OCI-M2 (cell line): ENCODE measurements around the gene MYCBPAP.

ENCODE experiments used
- DNase-seq: peaks from one replicate; lab custom pipeline; 2025; ENCODE audit not compliant: unreplicated experiment; lab: John Stamatoyannopoulos, UW

Gene MYCBPAP

GRCh38 chr17:50536683-50537646 lies 28.7 kb downstream of the MYCBPAP start:
- DNase-seq: no peak

- DNase-seq: no peak
Measured at GRCh38 chr17:50537721-50538548, 29.7 kb downstream of the MYCBPAP start.

- DNase-seq: no peak
Measured at GRCh38 chr17:50538549-50539410, 30.5 kb downstream of the MYCBPAP start.

GRCh38 chr17:50539762-50540559 lies 31.7 kb downstream of the MYCBPAP start:
- DNase-seq: no peak

- DNase-seq: no peak
Measured at GRCh38 chr17:50540560-50541401, 32.5 kb downstream of the MYCBPAP start.

- no peak for DNase-seq
Measured at GRCh38 chr17:50541402-50541715, 33.1 kb downstream of the MYCBPAP start.

- DNase-seq: no peak
Measured at GRCh38 chr17:50541716-50542688, 33.8 kb downstream of the MYCBPAP start.

GRCh38 chr17:50542795-50543774 lies 34.8 kb downstream of the MYCBPAP start:
- no peak for DNase-seq

GRCh38 chr17:50544516-50544915 lies 36.3 kb downstream of the MYCBPAP start:
- no peak for DNase-seq

- DNase-seq: no peak
Measured at GRCh38 chr17:50545311-50545710, 37.1 kb downstream of the MYCBPAP start.

GRCh38 chr17:50546701-50547034 lies 38.4 kb downstream of the MYCBPAP start:
- DNase-seq: no peak

GRCh38 chr17:50547035-50547735 lies 38.9 kb downstream of the MYCBPAP start, which contains the start of gene SPATA20:
TSS of gene SPATA20 (plus strand) at chr17:50547174. CDS start at chr17:50547209, 35 bp downstream.
- DNase-seq: no peak

- no peak for DNase-seq
Measured at GRCh38 chr17:50547736-50548083, 39.5 kb downstream of the MYCBPAP start.

GRCh38 chr17:50548831-50549230 lies 40.6 kb downstream of the MYCBPAP start:
- no peak for DNase-seq

- no peak for DNase-seq
Measured at GRCh38 chr17:50549256-50549941, 41.2 kb downstream of the MYCBPAP start.

- no peak for DNase-seq
Measured at GRCh38 chr17:50549969-50550368, 41.7 kb downstream of the MYCBPAP start.
